ENCODE results near the gene ARID1B.
A peak's percentile ranks its signal among the peaks of the same experiment; 100 is the strongest.

ARID1B gene

DNA sequence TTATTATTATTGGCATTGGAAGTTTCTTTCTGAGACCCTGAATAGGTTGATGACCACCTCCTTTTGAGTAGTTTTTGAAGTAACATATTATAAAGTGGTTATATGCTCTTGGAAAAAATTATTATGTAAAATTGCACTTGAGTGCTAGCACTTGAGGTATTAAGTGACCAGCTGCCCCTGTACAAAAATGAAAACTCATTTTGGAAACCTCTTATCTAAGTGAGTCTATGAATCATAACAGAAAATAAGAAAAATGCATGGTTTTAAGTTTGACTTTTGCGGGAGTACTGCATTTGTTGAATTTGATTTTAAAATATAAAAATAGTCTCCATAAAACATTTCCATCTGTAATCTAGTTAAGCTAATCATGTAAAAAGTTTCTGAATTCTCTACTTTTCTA lies 297.8 kb downstream of the ARID1B start:
- Histone ChIP-seq H3K9me3 (ENCODE audit: control insufficient read depth, insufficient read depth, low read depth, low read length) (no peaks in the 10 kb centered on the region), H3K36me3 (ENCODE audit: control insufficient read depth in 2 of 2, insufficient read depth in 1 of 2, low read length in 2 of 2) (no peaks in the 10 kb centered on the region), H3K4me3 (ENCODE audit: low read depth, low read length) (no peak overlapping the region), H3K4me1 (ENCODE audit: control insufficient read depth, insufficient read depth, low read length) (peaks cover 18% of the 10 kb centered on the region), H3K27ac (ENCODE audit: extremely low read depth, low read depth, low read length) (no peak overlapping the region)
- ChIA-PET POLR2A (no interaction called here), CTCF (interaction anchor here (0.5 to 0.6 kb wide), 2 partner anchors 9 to 770 kb away, joined by 3 read pairs; no protein-coding TSS in a partner anchor)
- TF ChIP-seq PRDM6 (tag by site-specific recombination; IDR thresholded peaks at IDR 0.05) (0 out of 2 replicates have a peak, but pooled peaks have one; percentile 25), ZNF394 (tag by site-specific recombination; IDR thresholded peaks at IDR 0.05; ENCODE audit: borderline replicate concordance) (no peak)

DNA sequence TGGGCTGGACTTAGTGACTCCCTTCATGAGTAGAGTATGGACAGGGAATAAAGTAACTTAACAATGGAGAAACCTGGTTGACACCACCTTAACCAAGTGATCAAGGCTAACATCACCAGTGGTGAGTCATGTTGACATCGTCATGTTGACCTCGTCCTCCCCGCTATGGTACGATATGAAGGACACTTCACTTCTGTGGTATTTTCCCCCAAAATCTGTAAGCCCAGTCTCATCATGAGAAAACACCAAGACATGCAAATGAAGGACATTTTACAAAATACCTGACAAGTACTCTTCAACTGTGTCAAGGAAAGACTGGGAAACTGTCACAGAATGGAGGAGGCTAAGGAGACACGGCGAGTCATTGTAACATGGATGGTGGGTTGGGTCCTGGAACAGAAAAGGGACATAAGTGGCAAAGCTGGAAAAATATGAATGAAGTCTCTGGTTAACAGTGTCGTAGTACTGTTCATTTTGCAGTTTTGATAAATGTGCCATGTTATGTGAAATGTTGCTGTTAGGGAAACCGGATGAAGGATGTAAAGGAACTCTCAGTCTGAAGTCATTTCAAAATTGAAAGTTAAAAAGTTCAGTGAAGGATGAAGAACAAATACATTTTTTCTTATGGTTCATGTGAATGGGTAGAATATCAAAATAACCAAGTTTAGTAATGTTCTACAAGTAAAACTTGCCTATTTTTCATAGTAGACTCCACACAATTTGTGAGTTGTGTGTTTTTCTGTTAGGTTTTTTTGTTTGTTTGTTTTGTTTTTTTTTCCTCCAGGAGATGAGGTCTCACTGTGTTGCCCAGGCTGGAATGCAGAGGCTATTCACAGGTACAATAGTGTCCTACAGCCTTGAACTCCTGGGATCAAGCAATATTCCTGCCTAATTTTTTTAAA lies 298.6 kb downstream of the ARID1B start:
- Histone ChIP-seq H3K4me3 (ENCODE audit: low read depth, low read length) (no peak overlapping the region), H3K4me1 (ENCODE audit: control insufficient read depth, insufficient read depth, low read length) (peaks cover 16% of the 10 kb centered on the region), H3K36me3 (ENCODE audit: control insufficient read depth in 2 of 2, insufficient read depth in 1 of 2, low read length in 2 of 2) (no peaks in the 10 kb centered on the region), H3K27ac (ENCODE audit: extremely low read depth, low read depth, low read length) (no peak overlapping the region), H3K9me3 (ENCODE audit: control insufficient read depth, insufficient read depth, low read depth, low read length) (no peaks in the 10 kb centered on the region)
- CTCF ChIA-PET, result interaction anchor here (0.5 kb wide), 1 partner anchor 770 kb away, joined by 3 read pairs; no protein-coding TSS in a partner anchor
- POLR2A ChIA-PET, result no interaction called here
- TF ChIP-seq ZNF121 (tag by site-specific recombination; IDR thresholded peaks at IDR 0.05), result peak; percentile 48; the same call in 1 of the 2 replicates
- TF ChIP-seq PRDM10 (tag by site-specific recombination; IDR thresholded peaks at IDR 0.05), result peak; percentile 46
- no peak for TF ChIP-seq ZNF24 (tag by site-specific recombination; IDR thresholded peaks at IDR 0.05)
- 0 out of 2 replicates have a peak, but pooled peaks have one; percentile 54 for TF ChIP-seq ZNF366 (tag by site-specific recombination; conservative IDR thresholded peaks at IDR 0.05)
- peak; percentile 67; the same call in 1 of the 2 replicates for TF ChIP-seq SP7 (tag by site-specific recombination; IDR thresholded peaks at IDR 0.05)
- TF ChIP-seq ZBTB48 (tag by site-specific recombination; IDR thresholded peaks at IDR 0.05), result no peak
- peak; percentile 51; the same call in 1 of the 2 replicates for TF ChIP-seq ZNF394 (tag by site-specific recombination; IDR thresholded peaks at IDR 0.05; ENCODE audit: borderline replicate concordance)
- TF ChIP-seq ZEB2 (tag by site-specific recombination; IDR thresholded peaks at IDR 0.05), result peak; percentile 42; the same call in 1 of the 2 replicates
- no peak; the same call in 1 of the 2 replicates for TF ChIP-seq ZNF660 (tag by site-specific recombination; IDR thresholded peaks at IDR 0.05)
- TF ChIP-seq GLI2 (tag by site-specific recombination; IDR thresholded peaks at IDR 0.05; ENCODE audit: borderline replicate concordance, low read depth), result no peak
- TF ChIP-seq ZNF629 (tag by site-specific recombination; IDR thresholded peaks at IDR 0.05), result peak; percentile 74
- 0 out of 2 replicates have a peak, but pooled peaks have one; percentile 29 for TF ChIP-seq ZNF639 (tag by site-specific recombination; IDR thresholded peaks at IDR 0.05)
- TF ChIP-seq TRIM28 (IDR thresholded peaks at IDR 0.05; ENCODE audit: borderline replicate concordance, low read length), result peak; percentile 52; the same call in 1 of the 2 replicates
- TF ChIP-seq FEZF1 (tag by site-specific recombination; IDR thresholded peaks at IDR 0.05), result peak; percentile 59
- 0 out of 2 replicates have a peak, but pooled peaks have one; percentile 21 for TF ChIP-seq INSM2 (tag by site-specific recombination; IDR thresholded peaks at IDR 0.05)
- TF ChIP-seq ZNF624 (tag by site-specific recombination; IDR thresholded peaks at IDR 0.05), result no peak
- peak; percentile 88; the same call in 1 of the 2 replicates for TF ChIP-seq ZNF202 (tag by site-specific recombination; IDR thresholded peaks at IDR 0.05; ENCODE audit: borderline replicate concordance)
- TF ChIP-seq ZNF362 (tag by site-specific recombination; IDR thresholded peaks at IDR 0.05), result 0 out of 2 replicates have a peak, but pooled peaks have one; percentile 71
- peak; percentile 67 for TF ChIP-seq ZNF600 (tag by site-specific recombination; IDR thresholded peaks at IDR 0.05)
- TF ChIP-seq ZNF184 (tag by site-specific recombination; IDR thresholded peaks at IDR 0.05), result peak; percentile 43; the same call in 1 of the 2 replicates
- 0 out of 2 replicates have a peak, but pooled peaks have one; percentile 23 for TF ChIP-seq KLF8 (tag by site-specific recombination; IDR thresholded peaks at IDR 0.05)

Measured in HEK293 (cell line).